NCI-H187 (cell line): ENCODE data around the gene HES4.
"Not testable (repeated sequence)": the region's sequence is repeated elsewhere in the genome, so short reads cannot be mapped to it uniquely, and the experiment has no call there.

Experiments used
- DNase-seq, 2 experiments: peaks; one replicate each; lab custom pipeline; 2025; lab: John Stamatoyannopoulos, UW

The HES4 gene

GRCh38 chr1:997993-998744 lies 1.7 kb downstream of the HES4 start:
- DNase-seq = no peak

- DNase-seq = no peak
These were observed 2.2 kb downstream of the HES4 start for GRCh38 chr1:997713-997992.

- DNase-seq = no peak
These were observed 2.8 kb downstream of the HES4 start for GRCh38 chr1:996851-997712.

- DNase-seq = no peak
These were observed 3.9 kb downstream of the HES4 start for GRCh38 chr1:995665-996633.

GRCh38 chr1:994546-994945 lies 5.4 kb downstream of the HES4 start:
- not testable (repeated sequence) for DNase-seq

GRCh38 chr1:993379-993995 lies 6.4 kb downstream of the HES4 start:
- DNase-seq = no peak

GRCh38 chr1:992362-992761 lies 7.5 kb downstream of the HES4 start:
- no peak for DNase-seq

- DNase-seq = no peak
These were observed 8.0 kb downstream of the HES4 start for GRCh38 chr1:991895-992294.

GRCh38 chr1:991275-991674 lies 8.6 kb downstream of the HES4 start:
- DNase-seq = not testable (repeated sequence)

- DNase-seq = not testable (repeated sequence)
These were observed 11.8 kb downstream of the HES4 start for GRCh38 chr1:988061-988460.

GRCh38 chr1:985126-985525 lies 14.8 kb downstream of the HES4 start:
- no peak for DNase-seq

GRCh38 chr1:984476-984814 lies 15.5 kb downstream of the HES4 start:
- DNase-seq = no peak

GRCh38 chr1:983798-984475 lies 16.0 kb downstream of the HES4 start:
- no peak for DNase-seq

GRCh38 chr1:982765-983436 lies 17.0 kb downstream of the HES4 start:
- no peak for DNase-seq

GRCh38 chr1:981955-982558 lies 17.8 kb downstream of the HES4 start, which contains the start of gene PERM1:
PERM1 (minus strand) TSS chr1:982093; CDS start chr1:981029, 1,064 bp downstream.
- DNase-seq = no peak

GRCh38 chr1:981491-981954 lies 18.4 kb downstream of the HES4 start:
- no peak for DNase-seq

GRCh38 chr1:980602-981395 lies 19.1 kb downstream of the HES4 start:
- DNase-seq = no peak

- DNase-seq = no peak
These were observed 19.7 kb downstream of the HES4 start for GRCh38 chr1:980137-980571.

- DNase-seq = no peak
These were observed 20.2 kb downstream of the HES4 start for GRCh38 chr1:979744-980072.
